H1 (cell line): ENCODE data around the gene ZFYVE21. TPM values are rescaled to one million over a fixed set of nuclear protein-coding genes. Genes with fewer than 3 reads are reported as not detected.

ENCODE experiments used
- BACH1 ChIP-seq: IDR thresholded peaks from 2 replicates; pipeline ENCODE4 v1.6.1; 2012; ENCODE audit warnings: low read length, improper control_type of control experiment
- CBX5 ChIP-seq: fragments of 300-800, 300-1000 bp; sonication (generic); IDR thresholded peaks from 2 replicates; pipeline ENCODE4 v1.7.1; 2016; ENCODE audit warnings: antibody characterized with exemption, low read length, low read depth
- CTBP2 ChIP-seq: IDR thresholded peaks from 2 replicates; pipeline ENCODE4 v1.7.0; 2011; ENCODE audit warnings: borderline replicate concordance, mild to moderate bottlenecking, moderate library complexity, mixed read lengths, low read length; ENCODE audit not compliant: insufficient read depth, insufficient read length
- KDM4A ChIP-seq: IDR thresholded peaks from one replicate; pipeline ENCODE4 v1.7.1; 2012; ENCODE audit warnings: low read depth, mild to moderate bottlenecking, moderate library complexity, low read length, inconsistent platforms; ENCODE audit not compliant: severe bottlenecking
- PHF8 ChIP-seq: fragments of 200-600 bp; sonication (generic); conservative IDR thresholded peaks from 2 replicates; pipeline ENCODE4 v1.7.1; 2012; ENCODE audit warnings: low read depth, mild to moderate bottlenecking, inconsistent platforms, low read length, moderate library complexity
- RAD21 ChIP-seq, 2 experiments: IDR thresholded peaks in 1 of 2; conservative IDR thresholded peaks in 1 of 2; 2 replicates each; pipeline ENCODE4 v1.6.1; 2011; ENCODE audit warnings: low read depth in 2 of 2, low read length in 2 of 2, improper control_type of control experiment in 1 of 2, inconsistent platforms in 1 of 2, mild to moderate bottlenecking in 1 of 2, moderate library complexity in 1 of 2
- SUZ12 ChIP-seq: fragments of 200-600 bp; sonication (generic); IDR thresholded peaks from 2 replicates; pipeline ENCODE4 v1.6.1; 2012; ENCODE audit warnings: mild to moderate bottlenecking, inconsistent platforms, low read length, moderate library complexity, mixed read lengths
- polyA plus RNA-seq, 7 experiments: library from polyadenylated mRNA; depleted of rRNA in 3 of 7; stranded (reverse) in 5 of 7; unstranded in 2 of 7; fragments of >200 nt in 5 of 7; fragments of 200-250 nt in 2 of 7; gene quantifications; 1 replicate in 5 of 7; 2 replicates in 1 of 7; 4 replicates in 1 of 7; pipeline versions ENCODE4 v1.2.1 to v1.2.3, GENCODE V29; 2011 to 2013; ENCODE audit warnings: missing spikeins in 2 of 7, mixed read lengths in 2 of 7
- total RNA-seq: library from RNA; stranded (reverse); fragmentation: NEBNext Ultra II Directional; extraction: Animal tissue kit (Norgen Biotek cat#: 25700); gene quantifications from 2 replicates; pipeline ENCODE4 v1.2.1, GENCODE V29; 2021
- TF ChIP-seq, protein P1 (sequence below): IDR thresholded peaks from 2 replicates; pipeline ENCODE4 v1.6.1; 2012; ENCODE audit warnings: inconsistent platforms

The ZFYVE21 gene
- total and polyA plus RNA-seq, 2 of the 8 experiments (the other 6 are each of a cell fraction or from before 2014, with no cell fraction given) = 53.4 to 127 TPM

DNA sequence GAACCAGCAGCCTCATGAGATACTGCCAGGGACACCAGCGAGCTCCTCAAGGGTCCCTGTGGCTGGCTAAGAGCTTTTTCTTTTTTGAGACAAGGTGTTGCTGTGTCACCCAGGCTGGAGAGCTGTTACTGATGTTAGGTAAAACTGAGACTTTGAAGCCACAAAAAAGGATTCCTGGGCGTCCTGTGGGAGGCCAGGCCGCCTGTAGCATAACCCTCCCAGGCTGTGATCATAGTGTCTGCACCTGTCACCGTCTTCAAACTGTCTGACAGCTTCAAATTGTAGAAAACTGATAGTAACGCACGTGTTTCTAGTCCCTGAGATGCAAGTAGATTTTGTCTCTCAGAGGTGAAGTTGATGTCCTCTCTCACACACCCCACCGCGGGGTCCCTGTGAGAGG is 4.1 kb downstream of the ZFYVE21 start (continued):
- TF ChIP-seq PHF8 (no peak), CBX5 (no peak), CTBP2 (no peak), RAD21 (IDR thresholded peaks at IDR 0.05 in 1 of 2, conservative IDR thresholded peaks at IDR 0.05 in 1 of 2; ENCODE audit: low read depth in 2 of 2, low read length in 2 of 2) (no peak), SUZ12 (no peak), KDM4A (no peak), BACH1 (no peak)
- TF ChIP-seq, protein P1, sequence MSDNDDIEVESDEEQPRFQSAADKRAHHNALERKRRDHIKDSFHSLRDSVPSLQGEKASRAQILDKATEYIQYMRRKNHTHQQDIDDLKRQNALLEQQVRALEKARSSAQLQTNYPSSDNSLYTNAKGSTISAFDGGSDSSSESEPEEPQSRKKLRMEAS = no peak
